Psoas muscle (tissue), 8 donors: ENCODE results near the gene NEDD9. TPM values are rescaled to one million over a fixed set of nuclear protein-coding genes. Genes with fewer than 3 reads are reported as not detected.

Source experiments
- ATAC-seq, 4 donors: fragments of 200-7000 bp; cut with Tn5 transposase; one replicate each; pipeline ENCODE4 v1.9.1; 2020; ENCODE audit warnings: moderate library complexity in 3 of 4, mild to moderate bottlenecking in 2 of 4
- DNase-seq, 2 donors: peaks; one replicate each; pipeline ENCODE4 v3.0.0-alpha.2; 2020
- H3K27ac ChIP-seq: fragments of 200-600 bp; one replicate; pipeline ENCODE4 v1.8.0; 2022
- H3K27me3 ChIP-seq, 3 donors: fragments of 200-600 bp in 1 of 3; one replicate each; pipeline versions ENCODE4 v1.6.1 to v1.8.0; 2013 to 2022; ENCODE audit warnings: low read length in 2 of 3, mild to moderate bottlenecking in 2 of 3, moderate library complexity in 1 of 3; ENCODE audit not compliant: insufficient read depth in 3 of 3
- H3K36me3 ChIP-seq, 2 donors: fragments of 200-600 bp in 1 of 2; one replicate each; pipeline versions ENCODE4 v1.6.1 to v1.8.0; 2013 to 2022; ENCODE audit warnings: low read depth in 1 of 2, mild to moderate bottlenecking in 1 of 2, moderate library complexity in 1 of 2; ENCODE audit not compliant: insufficient read depth in 1 of 2
- H3K4me1 ChIP-seq: fragments of 200-600 bp; one replicate; pipeline ENCODE4 v1.8.0; 2022
- H3K4me3 ChIP-seq: fragments of 200-600 bp; one replicate; pipeline ENCODE4 v1.8.0; 2022; ENCODE audit warnings: mild to moderate bottlenecking
- H3K9me3 ChIP-seq: fragments of 200-600 bp; one replicate; pipeline ENCODE4 v1.8.0; 2022
- CTCF ChIP-seq: fragments of 200-600 bp; IDR thresholded peaks from one replicate; pipeline ENCODE4 v1.8.0; 2022; ENCODE audit warnings: antibody characterized with exemption
- WGBS, 3 donors: extraction: QIAGEN DNeasy Blood & Tissue Kit; methylation state at CpG; one replicate each; pipeline versions ENCODE4 v1.1.6 to v1.1.7; 2013; 5-methylcytosine and 5-hydroxymethylcytosine counted together
- intact Hi-C, 2 donors: fragments of 100-400 bp; cut with DNase I; formaldehyde crosslinking; loops; one replicate each; pipeline versions ENCODE4 v1.11.0 to v1.14.2; 2022
- polyA plus RNA-seq, 3 donors: library from polyadenylated mRNA; stranded (reverse); fragments of 200-250 nt; gene quantifications; one replicate each; pipeline ENCODE4 v1.2.3, GENCODE V29; 2013
- total RNA-seq, 4 donors: library from RNA; stranded (reverse); fragmentation: NEBNext Ultra II Directional in 2 of 4; extraction: Animal tissue kit (Norgen Biotek cat#: 25700) in 2 of 4; gene quantifications; one replicate each; pipeline versions ENCODE4 v1.2.1 to v1.2.4, GENCODE V29; 2021 to 2023
- donor health status: healthy with polysubstance abuse.
- donor health status: DM: no; HTN: no; CAD: no; lungs with moderate emphysema.
- donor health status: Bipolar disorder and iron deficiency.
- donor health status: healthy.
- donor health status: DM: yes; HTN: yes; CAD: no.
- donor health status: DM: no; HTN: no; CAD: no.
- donor health status: DM: no; HTN: no; CAD: no.
- donor health status: DM: yes; HTN: yes; CAD: no.

NEDD9 gene
- total and polyA plus RNA-seq, 7 donors = 9.0 to 15.7 (median 11.2) TPM

GRCh38 chr6:11221623-11222384, 10.7 kb downstream of the NEDD9 start:
- no peak for ATAC-seq
- no peak for DNase-seq
- Histone ChIP-seq H3K27ac (peak overlapping the region; percentile 65), H3K36me3 (no peaks in the 10 kb centered on the region), H3K4me3 (peak overlapping the region; percentile 12), H3K9me3 (no peaks in the 10 kb centered on the region), H3K4me1 (peaks cover 9% of the 10 kb centered on the region), H3K27me3 (no peaks in the 10 kb centered on the region)
- intact Hi-C loops = no loop called here
- TF ChIP-seq CTCF = no peak
- 70 to 79% (median 75%) methylated on average over 3 of the region's 3 CpGs for WGBS, 3 donors

GRCh38 chr6:11219400-11219834, 13.1 kb downstream of the NEDD9 start:
- Histone ChIP-seq H3K4me3 (no peak overlapping the region), H3K4me1 (peaks cover 25% of the 10 kb centered on the region), H3K36me3 (no peaks in the 10 kb centered on the region), H3K27me3 (no peaks in the 10 kb centered on the region), H3K9me3 (no peaks in the 10 kb centered on the region), H3K27ac (peak overlapping the region; percentile 67)
- WGBS, 3 donors = 69 to 80% (median 73%) methylated on average over 4 of the region's 4 CpGs
- intact Hi-C loops = no loop called here
- ATAC-seq (no peak), DNase-seq (no peak)
- no peak for TF ChIP-seq CTCF

- Histone ChIP-seq H3K27me3 (no peaks in the 10 kb centered on the region), H3K27ac (peak overlapping the region; percentile 67), H3K4me1 (peaks cover 32% of the 10 kb centered on the region), H3K36me3 (no peaks in the 10 kb centered on the region), H3K4me3 (no peak overlapping the region), H3K9me3 (no peaks in the 10 kb centered on the region)
- intact Hi-C loops = no loop called here
- ATAC-seq (peak; percentile 24 to 50 (median 29)), DNase-seq (peak in 1 of 2 donors; percentile 58)
- no peak for TF ChIP-seq CTCF
- WGBS, 3 donors = 61 to 65% (median 64%) methylated on average over 12 of the region's 12 CpGs
Measured at GRCh38 chr6:11218538-11219399, 13.7 kb downstream of the NEDD9 start.

GRCh38 chr6:11218102-11218442, 14.4 kb downstream of the NEDD9 start:
- DNase-seq = no peak
- no peak for TF ChIP-seq CTCF
- peak overlapping the region; percentile 67 for H3K27ac ChIP-seq
- no peak for ATAC-seq
- 89 to 92% (median 91%) methylated on average over 3 of the region's 3 CpGs for WGBS, 3 donors
- H3K4me1 ChIP-seq = peaks cover 39% of the 10 kb centered on the region
- no peak overlapping the region for H3K4me3 ChIP-seq
- H3K9me3 ChIP-seq = no peaks in the 10 kb centered on the region
- H3K27me3 ChIP-seq = no peaks in the 10 kb centered on the region
- intact Hi-C loops = no loop called here
- H3K36me3 ChIP-seq = peaks cover 0 to 1% of the 10 kb centered on the region in 2 donors
